SJCRH30 (cell line): ENCODE measurements around the gene PITPNM3. TPM values are rescaled to one million over a fixed set of nuclear protein-coding genes. Genes with fewer than 3 reads are reported as not detected.

Experiments used
- DNase-seq, 2 experiments: peaks; one replicate each; pipeline ENCODE4 v3.0.0-alpha.2; 2015 to 2020
- H3K27ac ChIP-seq: fragments of 250-450 bp; sonication (Bioruptor Pico); 2 replicates; pipeline ENCODE4 v1.5.1; 2020; ENCODE audit warnings: mild to moderate bottlenecking, moderate library complexity
- H3K27me3 ChIP-seq: fragments of 250-450 bp; sonication (Bioruptor Pico); 2 replicates; pipeline ENCODE4 v1.5.1; 2020; ENCODE audit warnings: mild to moderate bottlenecking, moderate library complexity
- H3K36me3 ChIP-seq: fragments of 250-450 bp; sonication (Bioruptor Pico); 2 replicates; pipeline ENCODE4 v1.5.1; 2020; ENCODE audit warnings: mild to moderate bottlenecking, moderate library complexity
- H3K4me1 ChIP-seq: fragments of 250-450 bp; sonication (Bioruptor Pico); 2 replicates; pipeline ENCODE4 v1.5.1; 2020; ENCODE audit warnings: mild to moderate bottlenecking, moderate library complexity
- H3K4me3 ChIP-seq: fragments of 250-450 bp; sonication (Bioruptor Pico); 2 replicates; pipeline ENCODE4 v1.5.1; 2020; ENCODE audit warnings: mild to moderate bottlenecking, moderate library complexity
- H3K9me3 ChIP-seq: fragments of 250-450 bp; sonication (Bioruptor Pico); replicated peaks from 2 replicates; pipeline ENCODE4 v1.5.1; 2020; ENCODE audit warnings: mild to moderate bottlenecking, moderate library complexity
- total RNA-seq: library from RNA; depleted of rRNA; stranded (reverse); fragments of >200 nt; shearing (Covaris generic); gene quantifications from 2 replicates; pipeline ENCODE4 v1.2.3, GENCODE V29; 2014

PITPNM3 gene
- total RNA-seq, 1 experiment from 2014 or later = 39.2 TPM

- DNase-seq = no peak
- H3K27me3 ChIP-seq = no peaks in the 10 kb centered on the region
- 0 out of 2 replicates have a peak, but pooled peaks cover 3% of the 10 kb centered on the region for H3K36me3 ChIP-seq
- no peak overlapping the region for H3K27ac ChIP-seq
- no peak overlapping the region for H3K4me3 ChIP-seq
- H3K9me3 ChIP-seq = no peaks in the 10 kb centered on the region
- H3K4me1 ChIP-seq = no peaks in the 10 kb centered on the region
Measured at GRCh38 chr17:6512552-6512951, 43.8 kb downstream of the PITPNM3 start.

GRCh38 chr17:6510321-6510977 lies 45.9 kb downstream of the PITPNM3 start:
- no peak overlapping the region for H3K4me3 ChIP-seq
- H3K36me3 ChIP-seq = no peaks in the 10 kb centered on the region
- no peak overlapping the region for H3K27ac ChIP-seq
- H3K27me3 ChIP-seq = no peaks in the 10 kb centered on the region
- no peaks in the 10 kb centered on the region for H3K9me3 ChIP-seq
- peak in 1 of 2 experiments; percentile 7 for DNase-seq
- H3K4me1 ChIP-seq = no peaks in the 10 kb centered on the region

DNA sequence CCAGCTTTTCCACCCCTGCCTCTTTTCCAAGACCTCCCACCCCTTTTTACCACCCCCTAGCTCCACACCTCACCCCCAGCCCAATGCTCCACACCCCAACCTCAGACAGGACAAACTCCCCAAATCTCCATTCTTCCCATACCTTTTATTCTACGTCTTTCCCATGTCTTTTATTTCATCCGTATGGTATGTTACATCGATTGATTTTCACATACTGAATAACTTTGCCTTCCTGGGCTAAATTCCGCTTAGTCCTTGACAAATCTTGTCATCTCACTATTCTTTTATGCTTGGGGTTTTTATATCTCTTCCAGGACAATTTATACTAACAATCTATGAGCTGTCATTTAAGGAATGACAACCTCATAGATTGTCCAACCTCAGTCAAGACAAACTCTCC lies 46.4 kb downstream of the PITPNM3 start:
- no peak overlapping the region for H3K4me3 ChIP-seq
- DNase-seq = no peak
- no peak overlapping the region for H3K27ac ChIP-seq
- H3K9me3 ChIP-seq = no peaks in the 10 kb centered on the region
- no peaks in the 10 kb centered on the region for H3K4me1 ChIP-seq
- no peaks in the 10 kb centered on the region for H3K27me3 ChIP-seq
- no peaks in the 10 kb centered on the region for H3K36me3 ChIP-seq

GRCh38 chr17:6509031-6509771 lies 47.2 kb downstream of the PITPNM3 start:
- H3K4me1 ChIP-seq = no peaks in the 10 kb centered on the region
- no peaks in the 10 kb centered on the region for H3K27me3 ChIP-seq
- H3K36me3 ChIP-seq = no peaks in the 10 kb centered on the region
- no peak for DNase-seq
- no peak overlapping the region for H3K4me3 ChIP-seq
- no peak overlapping the region for H3K27ac ChIP-seq
- H3K9me3 ChIP-seq = no peaks in the 10 kb centered on the region

DNA sequence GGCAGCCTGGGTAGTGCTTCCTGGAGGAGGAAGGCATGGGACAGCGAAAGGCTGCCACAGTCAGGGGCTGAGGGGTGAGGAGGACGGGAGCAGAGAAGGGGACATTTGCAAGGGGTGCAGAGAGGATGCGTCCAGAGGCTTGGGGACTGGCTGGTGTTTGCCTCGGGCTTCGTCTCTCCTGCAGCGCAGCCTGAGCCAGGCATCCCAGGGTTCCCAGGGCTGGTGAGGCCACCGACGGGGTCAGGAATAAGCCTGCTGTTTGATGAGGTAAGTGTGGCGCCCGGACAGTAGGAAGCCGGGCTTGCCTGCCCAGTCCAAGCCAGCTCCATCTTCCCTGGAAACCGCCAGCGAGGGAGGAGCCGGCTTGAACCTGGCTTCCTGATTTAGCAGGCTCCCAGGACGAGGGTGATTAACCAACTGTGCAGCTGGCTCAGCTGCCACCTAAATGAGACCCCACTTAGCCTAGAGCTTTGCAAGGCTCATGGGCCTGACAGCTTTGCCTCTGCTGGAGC lies 47.8 kb downstream of the PITPNM3 start:
- Histone ChIP-seq H3K4me3 (no peak overlapping the region), H3K9me3 (no peaks in the 10 kb centered on the region), H3K27me3 (no peaks in the 10 kb centered on the region), H3K4me1 (no peaks in the 10 kb centered on the region), H3K27ac (no peak overlapping the region), H3K36me3 (no peaks in the 10 kb centered on the region)
- peak in 1 of 2 experiments; percentile 28 for DNase-seq

- Histone ChIP-seq H3K36me3 (no peaks in the 10 kb centered on the region), H3K9me3 (no peaks in the 10 kb centered on the region), H3K4me1 (no peaks in the 10 kb centered on the region), H3K4me3 (no peak overlapping the region), H3K27ac (no peak overlapping the region), H3K27me3 (no peaks in the 10 kb centered on the region)
- no peak for DNase-seq
Measured at GRCh38 chr17:6508016-6508415, 48.3 kb downstream of the PITPNM3 start.

DNA sequence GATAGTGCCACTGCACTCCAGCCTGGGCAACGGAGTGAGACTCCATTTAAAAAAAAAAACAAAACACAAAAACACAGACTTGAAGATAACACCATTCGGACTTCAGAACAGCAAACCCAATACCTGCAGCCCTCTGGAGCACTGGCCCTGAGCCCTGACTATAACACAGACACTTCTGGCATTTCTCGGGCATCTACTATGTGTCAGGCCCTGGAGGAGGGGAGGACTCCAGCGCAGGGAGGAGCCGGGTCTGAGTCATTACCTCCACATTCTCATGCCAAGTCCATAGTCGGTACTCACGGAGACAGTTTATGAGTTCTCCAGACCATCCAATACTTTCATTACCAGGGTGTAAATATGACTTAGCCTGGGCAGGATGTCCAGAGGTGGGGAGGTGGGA lies 48.8 kb downstream of the PITPNM3 start:
- Histone ChIP-seq H3K36me3 (no peaks in the 10 kb centered on the region), H3K9me3 (no peaks in the 10 kb centered on the region), H3K4me1 (no peaks in the 10 kb centered on the region), H3K27ac (no peak overlapping the region), H3K4me3 (no peak overlapping the region), H3K27me3 (no peaks in the 10 kb centered on the region)
- no peak for DNase-seq

- no peak overlapping the region for H3K27ac ChIP-seq
- no peaks in the 10 kb centered on the region for H3K9me3 ChIP-seq
- peak in 1 of 2 experiments; percentile 16 for DNase-seq
Measured at GRCh38 chr17:6506679-6507231, 49.6 kb downstream of the PITPNM3 start.

DNA sequence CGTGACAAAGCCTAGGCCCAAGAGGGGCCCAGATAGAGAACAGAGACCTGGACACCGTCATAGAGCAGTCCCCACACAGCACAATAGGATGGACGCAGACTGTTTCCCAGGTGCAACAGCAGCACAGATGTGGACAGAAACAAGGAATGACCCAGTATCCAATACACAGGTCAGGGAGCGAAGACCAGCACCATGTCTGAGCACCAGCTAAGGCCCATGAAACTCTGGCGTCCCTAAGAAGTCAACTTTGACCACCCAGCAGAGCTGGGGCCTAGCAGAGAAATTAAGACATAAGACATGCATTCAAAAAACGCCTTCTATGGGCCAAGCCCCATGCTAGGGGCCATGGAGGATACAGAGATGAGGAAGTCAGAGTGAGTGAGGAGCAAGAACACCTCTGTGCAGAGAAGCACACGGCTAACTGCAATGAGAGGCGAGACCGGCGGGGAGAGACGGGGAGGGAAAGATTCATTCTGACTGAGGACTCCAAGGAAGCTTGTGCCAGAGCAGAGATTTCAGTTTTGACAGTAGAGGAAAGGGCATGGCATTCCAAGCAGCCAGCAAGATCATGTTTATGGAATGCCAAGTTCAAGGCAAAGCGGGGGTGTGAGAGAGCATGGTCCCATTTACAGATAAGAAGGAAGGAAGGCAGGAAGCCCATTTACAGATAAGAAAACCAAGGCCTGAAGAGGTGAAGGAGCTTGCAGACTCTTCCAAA lies 50.8 kb downstream of the PITPNM3 start:
- H3K36me3 ChIP-seq = no peaks in the 10 kb centered on the region
- H3K27me3 ChIP-seq = no peaks in the 10 kb centered on the region
- DNase-seq = no peak
- H3K4me3 ChIP-seq = no peak overlapping the region
- no peaks in the 10 kb centered on the region for H3K4me1 ChIP-seq
- H3K27ac ChIP-seq = no peak overlapping the region
- H3K9me3 ChIP-seq = no peaks in the 10 kb centered on the region

More at GRCh38 chr17:6506679-6507231, 49.6 kb downstream of the PITPNM3 start:
- H3K4me1 ChIP-seq = no peaks in the 10 kb centered on the region
- no peak overlapping the region for H3K4me3 ChIP-seq
- no peaks in the 10 kb centered on the region for H3K27me3 ChIP-seq
- no peaks in the 10 kb centered on the region for H3K36me3 ChIP-seq

- no peak for DNase-seq
- Histone ChIP-seq H3K9me3 (no peaks in the 10 kb centered on the region), H3K36me3 (peaks cover 3% of the 10 kb centered on the region; the same call in 1 of the 2 replicates), H3K27ac (no peak overlapping the region), H3K27me3 (no peaks in the 10 kb centered on the region), H3K4me3 (no peak overlapping the region), H3K4me1 (no peaks in the 10 kb centered on the region)
Measured at GRCh38 chr17:6503641-6504195, 52.6 kb downstream of the PITPNM3 start.

GRCh38 chr17:6502871-6503509 lies 53.4 kb downstream of the PITPNM3 start:
- DNase-seq = no peak
- no peaks in the 10 kb centered on the region for H3K27me3 ChIP-seq
- no peak overlapping the region for H3K27ac ChIP-seq
- peaks cover 3% of the 10 kb centered on the region; the same call in 1 of the 2 replicates for H3K36me3 ChIP-seq
- H3K9me3 ChIP-seq = no peaks in the 10 kb centered on the region
- no peaks in the 10 kb centered on the region for H3K4me1 ChIP-seq
- H3K4me3 ChIP-seq = no peak overlapping the region

- DNase-seq = no peak
- Histone ChIP-seq H3K27me3 (no peaks in the 10 kb centered on the region), H3K27ac (no peak overlapping the region), H3K4me1 (peaks cover 2% of the 10 kb centered on the region; the same call in 1 of the 2 replicates), H3K9me3 (no peaks in the 10 kb centered on the region), H3K36me3 (peaks cover 3% of the 10 kb centered on the region; the same call in 1 of the 2 replicates), H3K4me3 (no peak overlapping the region)
Measured at GRCh38 chr17:6502142-6502541, 54.2 kb downstream of the PITPNM3 start.

- DNase-seq = no peak
- no peaks in the 10 kb centered on the region for H3K27me3 ChIP-seq
- no peak overlapping the region for H3K4me3 ChIP-seq
- H3K4me1 ChIP-seq = peaks cover 9% of the 10 kb centered on the region
- H3K9me3 ChIP-seq = no peaks in the 10 kb centered on the region
- no peak overlapping the region for H3K27ac ChIP-seq
- peaks cover 3% of the 10 kb centered on the region; the same call in 1 of the 2 replicates for H3K36me3 ChIP-seq
Measured at GRCh38 chr17:6501359-6501758, 55.0 kb downstream of the PITPNM3 start.
